NCI-H2081 (cell line): Measurements from ENCODE around the gene KRT9.

Experiments
- DNase-seq, 2 experiments: peaks; one replicate each; lab custom pipeline; 2025; lab: John Stamatoyannopoulos, UW

KRT9 gene

GRCh38 chr17:41579484-41580243 is 7.8 kb upstream of the KRT9 start:
- peak; percentile 73 to 77 for DNase-seq

GRCh38 chr17:41578971-41579370 is 7.1 kb upstream of the KRT9 start:
- DNase-seq = no peak

- DNase-seq = no peak
Observed at GRCh38 chr17:41578538-41578937, 6.7 kb upstream of the KRT9 start.

GRCh38 chr17:41576740-41577139 is 4.9 kb upstream of the KRT9 start:
- peak in 1 of 2 experiments; percentile 30 for DNase-seq

- DNase-seq = no peak
Observed at GRCh38 chr17:41575336-41575735, 3.5 kb upstream of the KRT9 start.

GRCh38 chr17:41567317-41567716 is 4.5 kb downstream of the KRT9 start:
- no peak for DNase-seq

GRCh38 chr17:41565338-41565737 is 6.5 kb downstream of the KRT9 start:
- DNase-seq = no peak

GRCh38 chr17:41563607-41564170 is 8.2 kb downstream of the KRT9 start:
- DNase-seq = no peak

- no peak for DNase-seq
Observed at GRCh38 chr17:41561554-41561953, 10.3 kb downstream of the KRT9 start.

GRCh38 chr17:41559548-41559947 is 12.3 kb downstream of the KRT9 start:
- DNase-seq = no peak

GRCh38 chr17:41556931-41557330 is 14.9 kb downstream of the KRT9 start:
- no peak for DNase-seq

GRCh38 chr17:41556306-41556705 is 15.6 kb downstream of the KRT9 start:
- no peak for DNase-seq

- no peak for DNase-seq
Observed at GRCh38 chr17:41555105-41555887, 16.6 kb downstream of the KRT9 start.

- no peak for DNase-seq
Observed at GRCh38 chr17:41553987-41554680, 17.7 kb downstream of the KRT9 start.

GRCh38 chr17:41553176-41553575 is 18.7 kb downstream of the KRT9 start:
- no peak for DNase-seq

GRCh38 chr17:41552455-41552854 is 19.4 kb downstream of the KRT9 start:
- DNase-seq = no peak

- no peak for DNase-seq
Observed at GRCh38 chr17:41551365-41551764, 20.5 kb downstream of the KRT9 start.

- no peak for DNase-seq
Observed at GRCh38 chr17:41549596-41550039, 22.2 kb downstream of the KRT9 start.

- DNase-seq = peak; percentile 85 to 88
Observed at GRCh38 chr17:41548844-41549595, 22.8 kb downstream of the KRT9 start.

- no peak for DNase-seq
Observed at GRCh38 chr17:41547921-41548843, 23.7 kb downstream of the KRT9 start.
